WTC11 (cell line): ENCODE results near the gene PBX3. TPM values are rescaled to one million over a fixed set of nuclear protein-coding genes. Genes with fewer than 3 reads are reported as not detected.

Experiments used
- ATAC-seq: fragments of 200-7000 bp; cut with Tn5 transposase; 2 replicates; pipeline ENCODE4 v1.10.0; 2021; ENCODE audit warnings: mild to moderate bottlenecking, moderate library complexity
- CTCF ChIA-PET: fragments of 300-600 bp; sonication (Branson Sonifier 250); formaldehyde crosslinking; loops from one replicate; lab custom pipeline; 2021; ENCODE audit warnings: antibody characterized with exemption; lab: Charles Lee
- POLR2A ChIA-PET: fragments of 350-600 bp; sonication (Branson Sonifier 250); formaldehyde crosslinking; loops from one replicate; lab custom pipeline; 2021; ENCODE audit warnings: antibody characterized with exemption; lab: Charles Lee
- DNase-seq: peaks from one replicate; pipeline ENCODE4 v3.0.0; 2021; ENCODE audit warnings: low spot score
- H3K27ac Mint-ChIP-seq: 2 replicates; pipeline ENCODE4 v1.8.0; 2021; ENCODE audit warnings: mixed read lengths
- H3K27me3 Mint-ChIP-seq: 2 replicates; pipeline ENCODE4 v1.8.0; 2021; ENCODE audit warnings: low read depth, mild to moderate bottlenecking, moderate library complexity, mixed read lengths
- H3K36me3 Mint-ChIP-seq: 2 replicates; pipeline ENCODE4 v1.8.0; 2021; ENCODE audit warnings: mixed read lengths
- H3K4me1 Mint-ChIP-seq: 2 replicates; pipeline ENCODE4 v1.8.0; 2022; ENCODE audit warnings: mixed read lengths
- H3K4me3 Mint-ChIP-seq: 2 replicates; pipeline ENCODE4 v1.8.0; 2021; ENCODE audit warnings: mild to moderate bottlenecking, moderate library complexity, mixed read lengths
- H3K9me3 Mint-ChIP-seq: 2 replicates; pipeline ENCODE4 v1.8.0; 2021; ENCODE audit warnings: mixed read lengths
- AR ChIP-seq: fragments of 250-450 bp; sonication (Bioruptor Pico); IDR thresholded peaks from 2 replicates; pipeline ENCODE4 v1.9.0; 2021; ENCODE audit warnings: mild to moderate bottlenecking
- ATF1 ChIP-seq: sonication (generic); formaldehyde crosslinking; IDR thresholded peaks from 2 replicates; pipeline ENCODE4 v1.8.1; 2023; ENCODE audit warnings: mild to moderate bottlenecking, moderate library complexity, missing genetic modification reagents
- E2F4 ChIP-seq: sonication (generic); formaldehyde crosslinking; IDR thresholded peaks from 2 replicates; pipeline ENCODE4 v1.8.1; 2022; ENCODE audit warnings: low read depth, mild to moderate bottlenecking, moderate library complexity, missing genetic modification reagents, borderline replicate concordance
- E2F5 ChIP-seq: sonication (generic); formaldehyde crosslinking; IDR thresholded peaks from 2 replicates; pipeline ENCODE4 v1.8.1; 2022; ENCODE audit warnings: mild to moderate bottlenecking, moderate library complexity, missing genetic modification reagents
- ERG ChIP-seq: fragments of 250-450 bp; sonication (Bioruptor Pico); IDR thresholded peaks from 2 replicates; pipeline ENCODE4 v1.8.0; 2021; ENCODE audit warnings: mild to moderate bottlenecking
- FOXP1 ChIP-seq: sonication (generic); formaldehyde crosslinking; IDR thresholded peaks from 2 replicates; pipeline ENCODE4 v1.8.0; 2022; ENCODE audit warnings: missing genetic modification reagents, mild to moderate bottlenecking, moderate library complexity, borderline replicate concordance
- FOXP4 ChIP-seq: sonication (generic); formaldehyde crosslinking; IDR thresholded peaks from 2 replicates; pipeline ENCODE4 v1.8.0; 2022; ENCODE audit warnings: mild to moderate bottlenecking, missing genetic modification reagents
- HMGA2 ChIP-seq: fragments of 250-450 bp; sonication (Bioruptor Pico); IDR thresholded peaks from 2 replicates; pipeline ENCODE4 v1.4.0; 2021; ENCODE audit warnings: mild to moderate bottlenecking, moderate library complexity
- KAT7 ChIP-seq: sonication (generic); formaldehyde crosslinking; IDR thresholded peaks from 2 replicates; pipeline ENCODE4 v1.8.1; 2023; ENCODE audit warnings: missing genetic modification reagents, mild to moderate bottlenecking, borderline replicate concordance
- MXD4 ChIP-seq: fragments of 250-450 bp; sonication (Bioruptor Pico); IDR thresholded peaks from 2 replicates; pipeline ENCODE4 v1.8.0; 2021; ENCODE audit warnings: mild to moderate bottlenecking, moderate library complexity, borderline replicate concordance
- ZNF219 ChIP-seq: sonication (generic); formaldehyde crosslinking; IDR thresholded peaks from 2 replicates; pipeline ENCODE4 v1.8.0; 2023; ENCODE audit warnings: missing genetic modification reagents, mild to moderate bottlenecking, borderline replicate concordance
- ZNF263 ChIP-seq: sonication (generic); formaldehyde crosslinking; IDR thresholded peaks from 2 replicates; pipeline ENCODE4 v1.8.1; 2022; ENCODE audit warnings: low read depth, mild to moderate bottlenecking, moderate library complexity, missing genetic modification reagents
- total RNA-seq: library from RNA; stranded (reverse); gene quantifications from 3 replicates; pipeline ENCODE4 v1.2.3, GENCODE V29; 2021
- TF ChIP-seq, protein P1 (sequence below): fragments of 250-450 bp; sonication (Bioruptor Pico); IDR thresholded peaks from 2 replicates; pipeline ENCODE4 v1.9.0; 2021; ENCODE audit warnings: moderate library complexity, mild to moderate bottlenecking, inconsistent platforms, borderline replicate concordance
- TF ChIP-seq, protein P2 (sequence below): sonication (generic); formaldehyde crosslinking; IDR thresholded peaks from 2 replicates; pipeline ENCODE4 v1.8.1; 2022; ENCODE audit warnings: low read depth, missing genetic modification reagents, borderline replicate concordance
- TF ChIP-seq, protein P3 (sequence below): sonication (generic); formaldehyde crosslinking; IDR thresholded peaks from 2 replicates; pipeline ENCODE4 v1.8.1; 2023; ENCODE audit warnings: mild to moderate bottlenecking, missing genetic modification reagents, borderline replicate concordance

The PBX3 gene
- total RNA-seq, 1 experiment from 2014 or later, result 48.5 TPM

DNA sequence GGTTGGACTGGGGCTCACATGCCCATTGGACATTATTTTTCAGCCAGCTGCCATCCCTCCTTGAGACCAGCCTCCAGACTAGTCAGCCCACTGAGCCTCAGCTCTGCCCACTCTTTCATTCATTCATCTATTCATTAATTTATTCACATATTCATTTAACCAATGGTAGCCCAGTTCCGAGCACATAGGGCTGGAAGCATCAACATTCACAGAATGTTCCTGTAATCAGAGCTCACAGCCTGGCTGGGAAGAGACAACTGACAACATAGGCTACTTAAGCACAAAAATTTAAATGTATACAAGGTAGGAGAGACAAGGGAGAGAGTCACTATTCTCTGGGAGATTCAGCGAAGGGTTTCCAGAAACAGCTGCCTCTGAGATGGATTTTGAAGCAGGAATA, 17.0 kb upstream of the PBX3 start (continued):
- TF ChIP-seq, protein P1, sequence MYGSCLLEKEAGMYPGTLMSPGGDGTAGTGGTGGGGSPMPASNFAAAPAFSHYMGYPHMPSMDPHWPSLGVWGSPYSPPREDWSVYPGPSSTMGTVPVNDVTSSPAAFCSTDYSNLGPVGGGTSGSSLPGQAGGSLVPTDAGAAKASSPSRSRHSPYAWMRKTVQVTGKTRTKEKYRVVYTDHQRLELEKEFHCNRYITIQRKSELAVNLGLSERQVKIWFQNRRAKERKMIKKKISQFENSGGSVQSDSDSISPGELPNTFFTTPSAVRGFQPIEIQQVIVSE (CRISPR knock-in tag), result no peak
- no peak for TF ChIP-seq E2F5
- TF ChIP-seq MXD4 (CRISPR knock-in tag), result no peak
- TF ChIP-seq E2F4 (CRISPR knock-in tag), result no peak
- TF ChIP-seq FOXP1 (CRISPR knock-in tag), result no peak
- TF ChIP-seq, protein P2, sequence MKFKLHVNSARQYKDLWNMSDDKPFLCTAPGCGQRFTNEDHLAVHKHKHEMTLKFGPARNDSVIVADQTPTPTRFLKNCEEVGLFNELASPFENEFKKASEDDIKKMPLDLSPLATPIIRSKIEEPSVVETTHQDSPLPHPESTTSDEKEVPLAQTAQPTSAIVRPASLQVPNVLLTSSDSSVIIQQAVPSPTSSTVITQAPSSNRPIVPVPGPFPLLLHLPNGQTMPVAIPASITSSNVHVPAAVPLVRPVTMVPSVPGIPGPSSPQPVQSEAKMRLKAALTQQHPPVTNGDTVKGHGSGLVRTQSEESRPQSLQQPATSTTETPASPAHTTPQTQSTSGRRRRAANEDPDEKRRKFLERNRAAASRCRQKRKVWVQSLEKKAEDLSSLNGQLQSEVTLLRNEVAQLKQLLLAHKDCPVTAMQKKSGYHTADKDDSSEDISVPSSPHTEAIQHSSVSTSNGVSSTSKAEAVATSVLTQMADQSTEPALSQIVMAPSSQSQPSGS (CRISPR knock-in tag), result no peak
- TF ChIP-seq AR (CRISPR knock-in tag), result no peak
- TF ChIP-seq KAT7, result no peak

DNA sequence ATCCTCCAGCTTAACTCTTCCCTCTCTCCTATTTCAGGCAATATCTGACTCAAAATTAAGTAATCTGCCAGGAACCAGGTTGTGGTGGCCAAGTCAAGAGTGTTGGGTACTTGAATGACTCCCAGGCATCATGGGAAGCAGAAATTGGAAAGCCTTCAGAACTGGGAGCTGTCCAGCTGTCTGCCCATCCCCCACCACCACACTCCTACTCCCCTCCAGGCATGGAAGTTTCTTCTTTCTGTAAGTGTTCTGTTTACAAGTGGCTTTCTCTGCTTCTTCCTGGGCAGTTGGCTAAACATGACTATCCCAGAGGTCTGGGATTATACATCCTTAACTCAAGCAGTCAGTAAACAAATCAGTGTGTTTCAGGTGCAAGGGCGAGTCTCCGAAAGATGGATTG, 14.6 kb upstream of the PBX3 start:
- H3K27me3 Mint-ChIP-seq, result no peaks in the 10 kb centered on the region; the same call in 1 of the 2 replicates
- ATAC-seq, result peak; percentile 72
- 0 out of 2 replicates have a peak overlapping the region, but pooled peaks have one; percentile 24 for H3K27ac Mint-ChIP-seq
- H3K4me1 Mint-ChIP-seq, result peaks cover 12% of the 10 kb centered on the region
- CTCF ChIA-PET, result interaction anchor here (0.7 kb wide), 1 partner anchor 174 kb away, joined by 3 read pairs; no protein-coding TSS in a partner anchor
- H3K4me3 Mint-ChIP-seq, result no peak overlapping the region
- H3K9me3 Mint-ChIP-seq, result peaks cover 5% of the 10 kb centered on the region; the same call in 1 of the 2 replicates
- no peaks in the 10 kb centered on the region for H3K36me3 Mint-ChIP-seq
- POLR2A ChIA-PET, result interaction anchor here (0.6 to 1.1 kb wide), 2 partner anchors 13 to 68 kb away, joined by 3 to 4 read pairs; no protein-coding TSS in a partner anchor
- peak; percentile 53 for DNase-seq
- TF ChIP-seq ATF1 (CRISPR knock-in tag), result no peak
- no peak for TF ChIP-seq E2F4 (CRISPR knock-in tag)
- no peak for TF ChIP-seq HMGA2 (CRISPR knock-in tag)
- no peak for TF ChIP-seq ZNF219
- TF ChIP-seq ZNF263, result no peak
- TF ChIP-seq, protein P1 (CRISPR knock-in tag), result no peak
- no peak for TF ChIP-seq ERG (CRISPR knock-in tag)
- TF ChIP-seq, protein P3, sequence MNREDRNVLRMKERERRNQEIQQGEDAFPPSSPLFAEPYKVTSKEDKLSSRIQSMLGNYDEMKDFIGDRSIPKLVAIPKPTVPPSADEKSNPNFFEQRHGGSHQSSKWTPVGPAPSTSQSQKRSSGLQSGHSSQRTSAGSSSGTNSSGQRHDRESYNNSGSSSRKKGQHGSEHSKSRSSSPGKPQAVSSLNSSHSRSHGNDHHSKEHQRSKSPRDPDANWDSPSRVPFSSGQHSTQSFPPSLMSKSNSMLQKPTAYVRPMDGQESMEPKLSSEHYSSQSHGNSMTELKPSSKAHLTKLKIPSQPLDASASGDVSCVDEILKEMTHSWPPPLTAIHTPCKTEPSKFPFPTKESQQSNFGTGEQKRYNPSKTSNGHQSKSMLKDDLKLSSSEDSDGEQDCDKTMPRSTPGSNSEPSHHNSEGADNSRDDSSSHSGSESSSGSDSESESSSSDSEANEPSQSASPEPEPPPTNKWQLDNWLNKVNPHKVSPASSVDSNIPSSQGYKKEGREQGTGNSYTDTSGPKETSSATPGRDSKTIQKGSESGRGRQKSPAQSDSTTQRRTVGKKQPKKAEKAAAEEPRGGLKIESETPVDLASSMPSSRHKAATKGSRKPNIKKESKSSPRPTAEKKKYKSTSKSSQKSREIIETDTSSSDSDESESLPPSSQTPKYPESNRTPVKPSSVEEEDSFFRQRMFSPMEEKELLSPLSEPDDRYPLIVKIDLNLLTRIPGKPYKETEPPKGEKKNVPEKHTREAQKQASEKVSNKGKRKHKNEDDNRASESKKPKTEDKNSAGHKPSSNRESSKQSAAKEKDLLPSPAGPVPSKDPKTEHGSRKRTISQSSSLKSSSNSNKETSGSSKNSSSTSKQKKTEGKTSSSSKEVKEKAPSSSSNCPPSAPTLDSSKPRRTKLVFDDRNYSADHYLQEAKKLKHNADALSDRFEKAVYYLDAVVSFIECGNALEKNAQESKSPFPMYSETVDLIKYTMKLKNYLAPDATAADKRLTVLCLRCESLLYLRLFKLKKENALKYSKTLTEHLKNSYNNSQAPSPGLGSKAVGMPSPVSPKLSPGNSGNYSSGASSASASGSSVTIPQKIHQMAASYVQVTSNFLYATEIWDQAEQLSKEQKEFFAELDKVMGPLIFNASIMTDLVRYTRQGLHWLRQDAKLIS (CRISPR knock-in tag), result no peak
- TF ChIP-seq FOXP4 (CRISPR knock-in tag), result no peak
